ENCODE results near the gene DLX5.

Gene DLX5

GRCh38 chr7:97005183-97006054 is 19.2 kb downstream of the DLX5 start, which contains the start of gene DLX6:
DLX6 (plus strand) TSS chr7:97005553; CDS start chr7:97005978, 425 bp downstream.
- no peak for DNase-seq

- DNase-seq: no peak
These were observed 20.1 kb downstream of the DLX5 start for GRCh38 chr7:97004247-97005182.

- DNase-seq: no peak
These were observed 21.1 kb downstream of the DLX5 start for GRCh38 chr7:97003262-97004246.

- no peak for DNase-seq
These were observed 21.9 kb downstream of the DLX5 start for GRCh38 chr7:97002555-97003261.

GRCh38 chr7:97001656-97002554 is 22.7 kb downstream of the DLX5 start:
- no peak for DNase-seq

GRCh38 chr7:97001221-97001620 is 23.4 kb downstream of the DLX5 start:
- no peak for DNase-seq

GRCh38 chr7:96998744-96999143 is 25.9 kb downstream of the DLX5 start:
- DNase-seq: no peak

- DNase-seq: no peak
These were observed 26.3 kb downstream of the DLX5 start for GRCh38 chr7:96998333-96998732.

- DNase-seq: no peak
These were observed 27.1 kb downstream of the DLX5 start for GRCh38 chr7:96997512-96998032.

GRCh38 chr7:96996958-96997511 is 27.6 kb downstream of the DLX5 start:
- no peak for DNase-seq

- DNase-seq: no peak
These were observed 28.3 kb downstream of the DLX5 start for GRCh38 chr7:96996111-96996957.

- DNase-seq: no peak
These were observed 29.1 kb downstream of the DLX5 start for GRCh38 chr7:96995406-96996110.

- no peak for DNase-seq
These were observed 30.7 kb downstream of the DLX5 start for GRCh38 chr7:96993980-96994379.

- no peak for DNase-seq
These were observed 31.4 kb downstream of the DLX5 start for GRCh38 chr7:96993094-96993865.

- no peak for DNase-seq
These were observed 32.2 kb downstream of the DLX5 start for GRCh38 chr7:96992192-96993005.

GRCh38 chr7:96991546-96992191 is 33.0 kb downstream of the DLX5 start:
- no peak for DNase-seq
